ENCODE measurements around the gene EXOC3L2. TPM values are rescaled to one million over a fixed set of nuclear protein-coding genes. Genes with fewer than 3 reads are reported as not detected.

EXOC3L2 gene
- total RNA-seq, 1 donor from 2014 or later = 6.1 TPM

DNA sequence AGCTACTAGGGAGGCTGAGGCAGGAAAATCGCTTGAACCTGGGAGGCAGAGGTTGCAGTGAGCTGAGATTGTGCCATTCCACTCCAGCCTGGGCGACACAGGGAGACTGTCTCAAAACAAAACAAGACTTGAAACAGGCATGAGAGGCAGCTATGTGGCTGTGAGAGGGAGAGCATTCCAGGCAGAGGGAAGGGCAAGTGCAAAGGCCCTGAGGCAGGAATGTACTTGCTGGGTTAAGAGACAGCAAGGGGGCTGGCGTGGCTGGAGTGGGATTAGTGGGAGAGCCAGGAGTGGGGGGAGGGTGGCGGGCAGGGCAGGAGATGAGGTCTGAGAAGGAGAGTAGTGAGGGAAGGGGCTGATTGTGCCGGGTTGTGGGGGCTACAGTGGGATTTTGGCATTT is 21.3 kb downstream of the EXOC3L2 start:
- no peaks in the 10 kb centered on the region for H3K4me1 ChIP-seq
- no peaks in the 10 kb centered on the region for H3K27me3 ChIP-seq
- H3K27ac ChIP-seq = no peak overlapping the region
- H3K36me3 ChIP-seq = no peaks in the 10 kb centered on the region
- TF ChIP-seq POLR2AphosphoS5 (IDR thresholded peaks at IDR 0.05; ENCODE audit: insufficient read depth in 1 of 2, low read depth in 1 of 2) (no peak), POLR2A (IDR thresholded peaks at IDR 0.05) (no peak)
- TF ChIP-seq, protein P1, sequence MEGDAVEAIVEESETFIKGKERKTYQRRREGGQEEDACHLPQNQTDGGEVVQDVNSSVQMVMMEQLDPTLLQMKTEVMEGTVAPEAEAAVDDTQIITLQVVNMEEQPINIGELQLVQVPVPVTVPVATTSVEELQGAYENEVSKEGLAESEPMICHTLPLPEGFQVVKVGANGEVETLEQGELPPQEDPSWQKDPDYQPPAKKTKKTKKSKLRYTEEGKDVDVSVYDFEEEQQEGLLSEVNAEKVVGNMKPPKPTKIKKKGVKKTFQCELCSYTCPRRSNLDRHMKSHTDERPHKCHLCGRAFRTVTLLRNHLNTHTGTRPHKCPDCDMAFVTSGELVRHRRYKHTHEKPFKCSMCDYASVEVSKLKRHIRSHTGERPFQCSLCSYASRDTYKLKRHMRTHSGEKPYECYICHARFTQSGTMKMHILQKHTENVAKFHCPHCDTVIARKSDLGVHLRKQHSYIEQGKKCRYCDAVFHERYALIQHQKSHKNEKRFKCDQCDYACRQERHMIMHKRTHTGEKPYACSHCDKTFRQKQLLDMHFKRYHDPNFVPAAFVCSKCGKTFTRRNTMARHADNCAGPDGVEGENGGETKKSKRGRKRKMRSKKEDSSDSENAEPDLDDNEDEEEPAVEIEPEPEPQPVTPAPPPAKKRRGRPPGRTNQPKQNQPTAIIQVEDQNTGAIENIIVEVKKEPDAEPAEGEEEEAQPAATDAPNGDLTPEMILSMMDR (IDR thresholded peaks at IDR 0.05) = no peak
- no peak for DNase-seq (ENCODE audit: extremely low spot score in 2 of 2)
- no peaks in the 10 kb centered on the region for H3K9me3 ChIP-seq
- intact Hi-C loops (cut with DNase I) = no loop called here
- no peak overlapping the region for H3K4me3 ChIP-seq

DNA sequence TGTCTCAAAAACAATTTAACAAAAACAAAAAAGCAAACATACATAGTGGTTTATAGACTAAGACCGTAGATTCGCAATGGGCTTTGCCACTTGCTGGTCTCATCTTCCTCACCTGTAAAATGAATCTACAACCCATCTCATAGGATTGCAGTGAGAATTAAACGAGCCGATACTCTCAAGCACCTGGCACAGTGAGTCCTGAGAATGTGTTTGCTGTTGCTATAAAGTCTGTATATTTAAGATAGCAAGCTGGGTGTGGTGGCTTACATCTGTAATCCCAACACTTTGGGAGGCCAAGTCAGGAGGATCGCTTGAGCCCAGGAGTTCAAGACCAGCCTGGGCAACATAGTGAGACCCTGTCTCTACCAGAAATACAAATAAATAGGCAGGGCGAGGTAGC is 22.5 kb downstream of the EXOC3L2 start:
- TF ChIP-seq POLR2AphosphoS5 (IDR thresholded peaks at IDR 0.05; ENCODE audit: insufficient read depth in 1 of 2, low read depth in 1 of 2) (no peak), POLR2A (IDR thresholded peaks at IDR 0.05) (no peak)
- TF ChIP-seq, protein P1 (IDR thresholded peaks at IDR 0.05) = no peak
- H3K4me1 ChIP-seq = no peaks in the 10 kb centered on the region
- intact Hi-C loops (cut with DNase I) = no loop called here
- DNase-seq (ENCODE audit: extremely low spot score in 2 of 2) = no peak
- H3K9me3 ChIP-seq = no peaks in the 10 kb centered on the region
- H3K27ac ChIP-seq = no peak overlapping the region
- no peak overlapping the region for H3K4me3 ChIP-seq
- no peaks in the 10 kb centered on the region for H3K36me3 ChIP-seq
- no peaks in the 10 kb centered on the region for H3K27me3 ChIP-seq

DNA sequence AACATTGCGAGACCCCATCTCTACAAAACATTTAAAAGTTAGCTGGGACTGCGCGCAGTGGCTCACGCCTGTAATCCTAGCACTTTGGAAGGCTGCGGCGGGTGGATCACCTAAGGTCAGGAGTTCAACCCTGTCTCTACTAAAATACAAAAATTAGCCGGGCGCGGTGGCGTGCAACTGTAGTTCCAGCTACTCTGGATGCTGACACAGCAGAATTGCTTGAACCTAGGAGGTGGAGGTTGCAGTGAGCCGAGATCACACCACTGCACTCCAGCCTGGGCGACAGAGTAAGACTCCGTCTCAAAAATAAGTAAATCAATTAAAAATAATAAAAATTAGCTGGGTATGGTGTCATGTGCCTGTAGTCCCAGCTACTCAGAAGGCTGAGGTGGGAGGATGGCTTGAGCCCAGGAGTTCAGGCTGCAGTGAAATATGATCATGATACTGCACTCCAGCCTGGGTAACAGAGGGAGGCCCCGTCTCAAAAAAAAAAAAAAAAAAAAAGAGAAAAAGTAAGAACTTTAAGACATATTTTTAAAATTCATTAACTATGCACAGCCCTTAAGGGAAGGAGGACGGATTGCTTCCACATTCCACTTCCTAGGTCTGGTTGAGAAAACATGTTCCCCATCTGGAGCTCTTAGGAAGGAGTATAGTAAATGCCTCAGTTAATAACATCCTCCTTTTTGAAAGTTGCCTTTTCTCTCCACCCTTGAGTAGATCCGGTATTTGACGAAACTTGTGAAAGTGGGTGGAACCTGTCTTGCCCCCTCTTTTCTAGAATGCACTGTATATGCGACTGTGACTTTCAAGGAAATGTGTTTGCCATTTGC is 26.1 kb downstream of the EXOC3L2 start:
- intact Hi-C loops (cut with DNase I) = no loop called here
- H3K4me3 ChIP-seq = no peak overlapping the region
- no peaks in the 10 kb centered on the region for H3K9me3 ChIP-seq
- no peaks in the 10 kb centered on the region for H3K36me3 ChIP-seq
- no peak for DNase-seq (ENCODE audit: extremely low spot score in 2 of 2)
- H3K27me3 ChIP-seq = no peaks in the 10 kb centered on the region
- peaks cover 14% of the 10 kb centered on the region for H3K4me1 ChIP-seq
- no peak overlapping the region for H3K27ac ChIP-seq
- TF ChIP-seq, protein P1 (IDR thresholded peaks at IDR 0.05) = no peak
- no peak for TF ChIP-seq POLR2A (IDR thresholded peaks at IDR 0.05)
- TF ChIP-seq POLR2AphosphoS5 (IDR thresholded peaks at IDR 0.05; ENCODE audit: insufficient read depth in 1 of 2, low read depth in 1 of 2) = no peak

DNA sequence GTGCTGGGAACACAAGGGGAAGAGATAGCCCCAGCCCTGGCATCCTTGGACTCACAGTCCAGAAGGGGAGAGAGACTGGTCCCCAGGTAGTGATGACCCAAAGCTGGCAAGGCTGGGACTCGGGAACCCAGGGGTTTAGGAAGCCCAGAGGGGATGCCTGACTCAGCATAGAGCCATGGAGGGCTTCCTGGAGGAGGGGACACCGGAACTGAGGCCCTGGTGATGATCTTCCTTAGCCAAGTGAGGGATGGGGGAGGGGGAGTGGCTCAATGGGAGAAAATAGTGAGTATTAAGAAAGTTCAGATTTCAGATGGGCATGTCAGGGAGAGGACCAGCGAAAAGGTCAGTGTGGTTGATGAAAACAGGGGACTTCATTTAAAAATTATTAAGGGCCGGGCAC is 26.8 kb downstream of the EXOC3L2 start:
- Histone ChIP-seq H3K4me3 (no peak overlapping the region), H3K27me3 (no peaks in the 10 kb centered on the region), H3K36me3 (no peaks in the 10 kb centered on the region), H3K27ac (no peak overlapping the region), H3K9me3 (no peaks in the 10 kb centered on the region), H3K4me1 (peaks cover 14% of the 10 kb centered on the region)
- no peak for TF ChIP-seq POLR2A (IDR thresholded peaks at IDR 0.05)
- TF ChIP-seq, protein P1 (IDR thresholded peaks at IDR 0.05) = no peak
- TF ChIP-seq POLR2AphosphoS5 (IDR thresholded peaks at IDR 0.05; ENCODE audit: insufficient read depth in 1 of 2, low read depth in 1 of 2) = no peak
- intact Hi-C loops (cut with DNase I) = no loop called here
- no peak for DNase-seq (ENCODE audit: extremely low spot score in 2 of 2)

DNA sequence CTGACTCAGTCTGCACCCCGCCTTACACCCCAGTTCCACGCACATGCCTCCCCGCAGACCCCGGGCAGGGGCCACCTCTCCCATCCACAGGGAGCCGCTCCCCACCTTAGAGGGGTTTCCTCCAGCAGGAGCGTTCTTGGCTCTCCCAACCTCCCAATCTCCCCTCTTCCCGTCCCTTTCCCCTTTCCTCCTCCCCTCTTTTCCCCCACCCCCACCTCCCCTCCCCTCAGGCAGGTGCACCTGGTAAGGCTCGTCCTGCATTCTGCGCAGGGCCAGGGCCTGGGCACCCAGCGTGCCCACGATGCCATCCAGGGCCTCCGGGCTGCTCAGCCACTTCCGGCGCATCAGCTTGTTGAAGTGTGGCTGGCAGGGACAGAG is 27.3 kb downstream of the EXOC3L2 start:
- no peaks in the 10 kb centered on the region for H3K9me3 ChIP-seq
- H3K36me3 ChIP-seq = no peaks in the 10 kb centered on the region
- DNase-seq (ENCODE audit: extremely low spot score in 2 of 2) = no peak
- TF ChIP-seq POLR2AphosphoS5 (IDR thresholded peaks at IDR 0.05; ENCODE audit: insufficient read depth in 1 of 2, low read depth in 1 of 2) = no peak
- no peak for TF ChIP-seq POLR2A (IDR thresholded peaks at IDR 0.05)
- H3K4me3 ChIP-seq = no peak overlapping the region
- peaks cover 16% of the 10 kb centered on the region for H3K4me1 ChIP-seq
- intact Hi-C loops (cut with DNase I) = no loop called here
- no peak overlapping the region for H3K27ac ChIP-seq
- no peaks in the 10 kb centered on the region for H3K27me3 ChIP-seq
